ENCODE measurements around the gene GABARAPL2.

DNA sequence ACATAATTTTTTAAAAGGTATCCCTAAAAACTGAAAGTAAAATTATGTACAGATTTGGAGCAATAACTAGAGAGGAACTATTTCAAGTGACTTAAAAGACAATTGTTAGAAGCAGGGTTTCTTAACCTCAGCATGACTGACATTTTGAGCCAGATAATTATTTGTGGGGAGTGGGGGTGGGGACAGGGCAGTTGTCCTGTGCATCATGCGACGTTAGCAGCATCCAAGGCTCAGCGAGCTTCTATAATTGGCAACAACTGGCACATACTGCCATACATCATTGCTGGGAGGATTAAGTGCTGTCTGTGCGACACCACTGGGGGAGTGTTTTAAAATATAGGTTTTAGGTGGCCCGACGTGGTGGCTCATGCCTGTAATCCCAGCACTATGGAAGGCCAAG is 27.1 kb downstream of the GABARAPL2 start:
- TF ChIP-seq, protein P1, sequence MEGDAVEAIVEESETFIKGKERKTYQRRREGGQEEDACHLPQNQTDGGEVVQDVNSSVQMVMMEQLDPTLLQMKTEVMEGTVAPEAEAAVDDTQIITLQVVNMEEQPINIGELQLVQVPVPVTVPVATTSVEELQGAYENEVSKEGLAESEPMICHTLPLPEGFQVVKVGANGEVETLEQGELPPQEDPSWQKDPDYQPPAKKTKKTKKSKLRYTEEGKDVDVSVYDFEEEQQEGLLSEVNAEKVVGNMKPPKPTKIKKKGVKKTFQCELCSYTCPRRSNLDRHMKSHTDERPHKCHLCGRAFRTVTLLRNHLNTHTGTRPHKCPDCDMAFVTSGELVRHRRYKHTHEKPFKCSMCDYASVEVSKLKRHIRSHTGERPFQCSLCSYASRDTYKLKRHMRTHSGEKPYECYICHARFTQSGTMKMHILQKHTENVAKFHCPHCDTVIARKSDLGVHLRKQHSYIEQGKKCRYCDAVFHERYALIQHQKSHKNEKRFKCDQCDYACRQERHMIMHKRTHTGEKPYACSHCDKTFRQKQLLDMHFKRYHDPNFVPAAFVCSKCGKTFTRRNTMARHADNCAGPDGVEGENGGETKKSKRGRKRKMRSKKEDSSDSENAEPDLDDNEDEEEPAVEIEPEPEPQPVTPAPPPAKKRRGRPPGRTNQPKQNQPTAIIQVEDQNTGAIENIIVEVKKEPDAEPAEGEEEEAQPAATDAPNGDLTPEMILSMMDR (IDR thresholded peaks at IDR 0.05; ENCODE audit: poor library complexity), result no peak
- TF ChIP-seq EZH2 (IDR thresholded peaks at IDR 0.05; ENCODE audit: borderline replicate concordance) (no peak), EZH2phosphoT487 (IDR thresholded peaks at IDR 0.05; ENCODE audit: low read depth, severe bottlenecking, unreplicated experiment) (no peak)
